HepG2 (cell line): ENCODE results near the gene ZNF865. TPM values are rescaled to one million over a fixed set of nuclear protein-coding genes. Genes with fewer than 3 reads are reported as not detected.

ENCODE experiments used
- DNMT1 ChIP-seq: sonication (generic); formaldehyde crosslinking; IDR thresholded peaks from 2 replicates; pipeline ENCODE4 v1.5.1; 2020; ENCODE audit warnings: mild to moderate bottlenecking, missing genetic modification reagents
- FIP1L1 ChIP-seq: fragments of 200-400 bp; formaldehyde crosslinking; IDR thresholded peaks from 2 replicates; pipeline ENCODE4 v1.6.1; 2018; ENCODE audit warnings: low read depth, mild to moderate bottlenecking, low read length, moderate library complexity, borderline replicate concordance; ENCODE audit not compliant: insufficient read depth
- FOXJ3 ChIP-seq: sonication (generic); formaldehyde crosslinking; IDR thresholded peaks from 2 replicates; pipeline ENCODE4 v1.4.0; 2020; ENCODE audit warnings: missing genetic modification reagents, mild to moderate bottlenecking, borderline replicate concordance
- FOXO1 ChIP-seq: sonication (generic); formaldehyde crosslinking; IDR thresholded peaks from 2 replicates; pipeline ENCODE4 v1.4.0; 2020; ENCODE audit warnings: missing genetic modification reagents
- HES4 ChIP-seq: sonication (generic); formaldehyde crosslinking; IDR thresholded peaks from 2 replicates; pipeline ENCODE4 v1.9.0; 2021; ENCODE audit warnings: mild to moderate bottlenecking, missing genetic modification reagents, borderline replicate concordance
- HMGXB4 ChIP-seq, 2 experiments: sonication (generic) in 1 of 2; formaldehyde crosslinking in 1 of 2; IDR thresholded peaks; 2 replicates each; pipeline versions ENCODE4 v1.4.0 to v1.6.1; 2018 to 2020; ENCODE audit warnings: missing genetic modification reagents in 2 of 2, borderline replicate concordance in 1 of 2, low read depth in 1 of 2, mild to moderate bottlenecking in 1 of 2, missing biosample characterization in 1 of 2
- HNRNPH1 ChIP-seq: fragments of 200-400 bp; formaldehyde crosslinking; optimal IDR thresholded peaks from 2 replicates; pipeline ENCODE3; 2017; ENCODE audit warnings: mild to moderate bottlenecking, low read depth, low read length
- KDM2A ChIP-seq: sonication (generic); formaldehyde crosslinking; IDR thresholded peaks from 2 replicates; pipeline ENCODE4 v1.4.0; 2020; ENCODE audit warnings: low read depth, missing genetic modification reagents, borderline replicate concordance
- MLXIP ChIP-seq: sonication (generic); formaldehyde crosslinking; IDR thresholded peaks from 2 replicates; pipeline ENCODE4 v1.9.0; 2021; ENCODE audit warnings: missing genetic modification reagents, borderline replicate concordance
- POLR2AphosphoS5 ChIP-seq: IDR thresholded peaks from 2 replicates; pipeline ENCODE4 v1.6.1; 2012; ENCODE audit warnings: low read depth, low read length
- ZBTB8A ChIP-seq: sonication (generic); formaldehyde crosslinking; IDR thresholded peaks from 2 replicates; pipeline ENCODE4 v1.4.0; 2020; ENCODE audit warnings: mild to moderate bottlenecking, low read depth, missing genetic modification reagents, borderline replicate concordance
- ZGPAT ChIP-seq: IDR thresholded peaks from 2 replicates; pipeline ENCODE4 v1.6.1; 2016; ENCODE audit warnings: mild to moderate bottlenecking
- ZNF124 ChIP-seq: sonication (generic); formaldehyde crosslinking; IDR thresholded peaks from 2 replicates; pipeline ENCODE4 v1.4.0; 2020; ENCODE audit warnings: missing genetic modification reagents
- ZNF205 ChIP-seq: IDR thresholded peaks from 2 replicates; pipeline ENCODE4 v1.6.1; 2018; ENCODE audit warnings: missing biosample characterization, missing genetic modification reagents
- ZNF441 ChIP-seq: sonication (generic); formaldehyde crosslinking; IDR thresholded peaks from 2 replicates; pipeline ENCODE4 v1.7.0; 2021; ENCODE audit warnings: missing genetic modification reagents, borderline replicate concordance
- ZNF512B ChIP-seq: sonication (generic); formaldehyde crosslinking; IDR thresholded peaks from 2 replicates; pipeline ENCODE4 v1.5.1; 2020; ENCODE audit warnings: missing genetic modification reagents, mild to moderate bottlenecking, borderline replicate concordance
- ZNF569 ChIP-seq: sonication (generic); formaldehyde crosslinking; IDR thresholded peaks from 2 replicates; pipeline ENCODE4 v1.5.0; 2020; ENCODE audit warnings: mild to moderate bottlenecking, missing genetic modification reagents, moderate library complexity, borderline replicate concordance
- polyA plus RNA-seq, 8 experiments: library from polyadenylated mRNA; depleted of rRNA in 3 of 8; stranded (reverse) in 7 of 8; unstranded in 1 of 8; fragments of >200 nt; fragmentation: Illumina TruSeq in 4 of 8; extraction: Trizol in 4 of 8; gene quantifications; 2 replicates each; pipeline versions ENCODE4 v1.2.1 to v1.2.3, GENCODE V29; 2011 to 2016; ENCODE audit warnings: low read depth in 4 of 8, missing spikeins in 1 of 8, mixed read lengths in 1 of 8; ENCODE audit not compliant: insufficient read depth in 1 of 8
- total RNA-seq, 5 experiments: library from RNA; depleted of rRNA; stranded (reverse); fragments of >200 nt; fragmentation: Illumina TruSeq; extraction: Trizol; gene quantifications; 2 replicates each; pipeline ENCODE4 v1.2.3, GENCODE V29; 2016; ENCODE audit warnings: low read depth in 1 of 5

ZNF865 gene
- total and polyA plus RNA-seq, 2 of the 13 experiments (the other 11 are each of a cell fraction or from before 2014, with no cell fraction given): 0.93 to 1.0 TPM

GRCh38 chr19:55654868-55655647 lies 49.6 kb downstream of the ZNF865 start, which contains the start of gene U2AF2 (continued):
- TF ChIP-seq ZNF512B: no peak
- peak; percentile 67; the same call in 1 of the 2 replicates for TF ChIP-seq HES4 (CRISPR knock-in tag)
- no peak for TF ChIP-seq ZNF124
- peak; percentile 31; the same call in 1 of the 2 replicates for TF ChIP-seq ZNF441
- TF ChIP-seq KDM2A (CRISPR knock-in tag): peak; percentile 76; the same call in 1 of the 2 replicates
- 0 out of 2 replicates have a peak, but pooled peaks have one; percentile 24 for TF ChIP-seq ZBTB8A (CRISPR knock-in tag)
- TF ChIP-seq ZGPAT (CRISPR knock-in tag): peak; percentile 52; the same call in 1 of the 2 replicates
- TF ChIP-seq MLXIP (CRISPR knock-in tag): 0 out of 2 replicates have a peak, but pooled peaks have one; percentile 17
- no peak for TF ChIP-seq FIP1L1
- TF ChIP-seq ZNF569: no peak
- peak in 1 of 2 experiments; percentile 54; a peak in 1 of 4 replicates for TF ChIP-seq HMGXB4 (CRISPR knock-in tag; IDR thresholded peaks at IDR 0.05; ENCODE audit: borderline replicate concordance in 1 of 2, low read depth in 1 of 2)
- no peak for TF ChIP-seq FOXJ3
- TF ChIP-seq DNMT1 (CRISPR knock-in tag): peak; percentile 87; the same call in 1 of the 2 replicates
- no peak for TF ChIP-seq HNRNPH1
- TF ChIP-seq ZNF205 (CRISPR knock-in tag): 0 out of 2 replicates have a peak, but pooled peaks have one; percentile 13
- peak; percentile 71 for TF ChIP-seq POLR2AphosphoS5
- 0 out of 2 replicates have a peak, but pooled peaks have one; percentile 19 for TF ChIP-seq FOXO1 (CRISPR knock-in tag)
